ENCODE results near the gene KLF15.
A peak's percentile ranks its signal among the peaks of the same experiment; 100 is the strongest.

KLF15 gene

GRCh38 chr3:126357295-126358037 is at the start of gene KLF15:
KLF15 (minus strand) TSS chr3:126357408; CDS start chr3:126352922, 4,486 bp downstream.
- Histone ChIP-seq H3K9ac (peak within 1 kb of the TSS; percentile 48; the same call in 1 of the 2 replicates), H3K4me1 (peaks cover 21% of the 10 kb centered on the region), H3K27me3 (peaks cover 71% of the 10 kb centered on the region), H3K36me3 (no peaks in the 10 kb centered on the region), H3K27ac (no peak within 1 kb of the TSS), H3K4me3 (peak within 1 kb of the TSS; percentile 70), H3K9me3 (no peaks in the 10 kb centered on the region), H3K4me2 (peak within 1 kb of the TSS; percentile 99), H4K20me1 (peaks cover 40% of the 10 kb centered on the region; the same call in 1 of the 2 replicates)
- TF ChIP-seq Cebpa-rat (IDR thresholded peaks at IDR 0.05), result no peak

- Histone ChIP-seq H3K27ac (no peak overlapping the region), H3K4me3 (no peak overlapping the region), H4K20me1 (no peaks in the 10 kb centered on the region), H3K9ac (no peak overlapping the region), H3K4me1 (no peaks in the 10 kb centered on the region), H3K4me2 (no peak overlapping the region), H3K36me3 (no peaks in the 10 kb centered on the region), H3K27me3 (no peaks in the 10 kb centered on the region), H3K9me3 (no peaks in the 10 kb centered on the region)
- no peak for TF ChIP-seq Cebpa-rat (IDR thresholded peaks at IDR 0.05)
Observed at GRCh38 chr3:126406389-126407296, 49.4 kb upstream of the KLF15 start.

GRCh38 chr3:126402666-126403302 is 45.6 kb upstream of the KLF15 start:
- TF ChIP-seq Cebpa-rat (IDR thresholded peaks at IDR 0.05), result no peak
- H3K9me3 ChIP-seq, result peaks cover 8% of the 10 kb centered on the region; the same call in 1 of the 2 replicates

GRCh38 chr3:126402178-126402577 is 45.0 kb upstream of the KLF15 start:
- no peaks in the 10 kb centered on the region for H3K27me3 ChIP-seq
- peaks cover 12% of the 10 kb centered on the region for H3K4me1 ChIP-seq
- H3K36me3 ChIP-seq, result no peaks in the 10 kb centered on the region
- no peak for TF ChIP-seq Cebpa-rat (IDR thresholded peaks at IDR 0.05)
- H4K20me1 ChIP-seq, result no peaks in the 10 kb centered on the region
- no peak overlapping the region for H3K4me3 ChIP-seq
- no peak overlapping the region for H3K9ac ChIP-seq
- peaks cover 8% of the 10 kb centered on the region; the same call in 1 of the 2 replicates for H3K9me3 ChIP-seq
- H3K4me2 ChIP-seq, result no peak overlapping the region
- H3K27ac ChIP-seq, result no peak overlapping the region

More at GRCh38 chr3:126402666-126403302, 45.6 kb upstream of the KLF15 start:
- Histone ChIP-seq H4K20me1 (no peaks in the 10 kb centered on the region), H3K4me3 (no peak overlapping the region), H3K27me3 (no peaks in the 10 kb centered on the region), H3K4me2 (no peak overlapping the region), H3K36me3 (no peaks in the 10 kb centered on the region), H3K27ac (no peak overlapping the region), H3K9ac (no peak overlapping the region), H3K4me1 (peaks cover 12% of the 10 kb centered on the region)

GRCh38 chr3:126401611-126402160 is 44.5 kb upstream of the KLF15 start:
- Histone ChIP-seq H4K20me1 (no peaks in the 10 kb centered on the region), H3K36me3 (no peaks in the 10 kb centered on the region), H3K27ac (no peak overlapping the region), H3K4me2 (no peak overlapping the region), H3K9me3 (peaks cover 8% of the 10 kb centered on the region; the same call in 1 of the 2 replicates), H3K27me3 (no peaks in the 10 kb centered on the region), H3K4me1 (peaks cover 12% of the 10 kb centered on the region), H3K4me3 (no peak overlapping the region), H3K9ac (no peak overlapping the region)
- no peak for TF ChIP-seq Cebpa-rat (IDR thresholded peaks at IDR 0.05)

GRCh38 chr3:126399756-126400155 is 42.5 kb upstream of the KLF15 start:
- TF ChIP-seq Cebpa-rat (IDR thresholded peaks at IDR 0.05), result no peak

GRCh38 chr3:126399351-126399735 is 42.1 kb upstream of the KLF15 start:
- no peak overlapping the region for H3K4me3 ChIP-seq
- no peak overlapping the region for H3K27ac ChIP-seq
- H3K9ac ChIP-seq, result no peak overlapping the region
- H3K4me1 ChIP-seq, result peaks cover 12% of the 10 kb centered on the region
- H3K9me3 ChIP-seq, result peaks cover 8% of the 10 kb centered on the region; the same call in 1 of the 2 replicates
- no peaks in the 10 kb centered on the region for H3K36me3 ChIP-seq
- H3K4me2 ChIP-seq, result peak overlapping the region; percentile 38
- no peaks in the 10 kb centered on the region for H3K27me3 ChIP-seq
- no peak for TF ChIP-seq Cebpa-rat (IDR thresholded peaks at IDR 0.05)
- H4K20me1 ChIP-seq, result no peaks in the 10 kb centered on the region

More at GRCh38 chr3:126399756-126400155, 42.5 kb upstream of the KLF15 start:
- Histone ChIP-seq H3K4me1 (peaks cover 12% of the 10 kb centered on the region), H3K4me3 (no peak overlapping the region), H3K9ac (no peak overlapping the region), H3K27ac (no peak overlapping the region), H3K36me3 (no peaks in the 10 kb centered on the region), H3K4me2 (peak overlapping the region; percentile 38), H4K20me1 (no peaks in the 10 kb centered on the region), H3K9me3 (peaks cover 8% of the 10 kb centered on the region; the same call in 1 of the 2 replicates), H3K27me3 (no peaks in the 10 kb centered on the region)

GRCh38 chr3:126398423-126399350 is 41.5 kb upstream of the KLF15 start:
- Histone ChIP-seq H3K27me3 (no peaks in the 10 kb centered on the region), H3K9ac (no peak overlapping the region), H3K4me2 (no peak overlapping the region), H3K4me3 (no peak overlapping the region), H4K20me1 (no peaks in the 10 kb centered on the region), H3K4me1 (peaks cover 12% of the 10 kb centered on the region), H3K36me3 (no peaks in the 10 kb centered on the region), H3K9me3 (peaks cover 8% of the 10 kb centered on the region; the same call in 1 of the 2 replicates), H3K27ac (no peak overlapping the region)
- no peak for TF ChIP-seq Cebpa-rat (IDR thresholded peaks at IDR 0.05)
